ENCODE data around the gene SEMA3D. TPM values are rescaled to one million over a fixed set of nuclear protein-coding genes. Genes with fewer than 3 reads are reported as not detected.
A peak's percentile ranks its signal among the peaks of the same experiment; 100 is the strongest.
"Not testable (repeated sequence)": the region's sequence is repeated elsewhere in the genome, so short reads cannot be mapped to it uniquely, and the experiment has no call there.

SEMA3D gene
- total RNA-seq, 8 experiments from 2014 or later = 0.66 to 14.6 (median 3.0) TPM

DNA sequence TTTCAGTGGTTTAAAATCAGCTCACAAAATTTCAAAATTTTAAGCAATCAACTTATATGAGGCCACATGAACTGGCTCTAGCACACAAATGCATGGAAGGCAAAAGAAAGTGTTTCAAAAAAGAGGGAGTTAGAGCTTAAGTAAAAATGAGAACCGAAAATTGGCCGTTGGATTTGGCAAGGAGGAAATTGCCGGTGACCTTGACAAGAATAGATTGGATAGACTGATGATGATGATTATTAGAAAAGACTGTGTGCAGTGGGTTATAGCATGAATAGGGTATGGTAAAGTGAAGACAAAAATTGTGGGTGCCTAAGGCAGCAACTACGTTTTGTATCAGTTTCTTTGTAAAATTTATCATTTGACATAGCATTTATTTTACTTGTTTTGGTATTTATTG lies 175.7 kb downstream of the SEMA3D start:
- in situ Hi-C loops (cut with MboI; ENCODE audit: low pct_unique_long_range_greater_than_20kb in 2 of 9, low sequenced_read_pairs in 9 of 9, unreplicated experiment in 9 of 9) = loop anchor here in 7 of 9 experiments (25.0 kb wide), 6 partner anchors 249 to 1074 kb away; partner anchors contain the start of gene SEMA3A (in 1 of the 7)
- peaks cover 0 to 4% of the 10 kb centered on the region in 2 donors for H3K4me1 ChIP-seq (replicated peaks in 1 of 2)
- no peak overlapping the region for H3K27ac ChIP-seq
- no peak for ATAC-seq (replicated peaks in 6 of 8)
- H3K4me3 ChIP-seq = no peak overlapping the region
- WGBS, 10 experiments = 84 to 94% (median 92%) methylated on average over 2 to 4 of the region's 4 CpGs; no CpG with 5 or more reads in 1 of the 10 experiments

DNA sequence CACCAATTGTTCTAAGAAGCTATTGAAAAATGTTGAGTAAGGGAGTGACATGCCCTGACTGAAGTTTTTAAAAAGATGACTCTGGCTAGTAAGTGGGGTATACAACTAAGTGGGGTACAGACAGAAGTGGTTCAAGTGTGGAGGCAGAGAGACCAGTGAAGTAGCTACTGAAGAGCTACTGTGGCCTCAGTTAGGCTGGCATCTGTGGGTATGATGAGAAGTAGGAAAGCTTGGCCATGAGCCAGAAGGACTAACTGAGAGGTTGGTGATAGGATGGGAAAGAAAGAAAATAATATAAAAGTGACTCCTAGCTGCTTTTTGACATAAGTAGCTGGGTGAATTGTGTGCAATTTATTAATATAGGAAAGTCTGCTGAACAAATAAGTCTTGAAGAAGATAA lies 176.6 kb downstream of the SEMA3D start:
- no peak overlapping the region for H3K27ac ChIP-seq

DNA sequence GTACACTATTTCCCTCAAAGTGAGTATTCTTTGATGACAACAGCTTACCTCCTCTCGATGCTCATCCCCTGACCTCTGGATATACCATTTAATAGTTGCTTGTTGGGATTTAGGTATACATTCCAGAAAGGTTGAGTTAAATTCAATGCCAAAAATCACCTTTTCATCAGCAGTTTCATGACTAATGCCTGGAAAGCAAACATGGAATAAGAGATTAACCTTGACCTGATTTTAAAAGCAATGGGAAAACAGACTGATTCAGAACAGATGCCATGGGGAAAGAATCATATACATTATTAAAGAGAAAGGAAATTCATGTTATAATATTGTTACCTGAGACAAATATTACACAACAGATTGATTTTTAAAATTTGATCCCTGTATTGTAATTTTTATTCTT lies 180.1 kb downstream of the SEMA3D start:
- in situ Hi-C loops (cut with MboI; ENCODE audit: low pct_unique_long_range_greater_than_20kb in 2 of 9, low sequenced_read_pairs in 9 of 9, unreplicated experiment in 9 of 9) = loop anchor here in 7 of 9 experiments (25.0 kb wide), 6 partner anchors 244 to 1069 kb away; partner anchors contain the start of gene SEMA3A (in 1 of the 7)
- 14 to 100% (median 84%) methylated on average over 1 of the region's 1 CpG; no CpG with 5 or more reads in 2 of the 10 experiments for WGBS, 10 experiments
- Histone ChIP-seq H3K4me1 (replicated peaks in 1 of 2) (peaks cover 0 to 17% of the 10 kb centered on the region in 2 donors), H3K4me3 (no peak overlapping the region), H3K27ac (no peak overlapping the region)
- no peak for ATAC-seq (replicated peaks in 6 of 8)

More for the DNA sequence above, 176.6 kb downstream of the SEMA3D start:
- ATAC-seq (replicated peaks in 6 of 8) = no peak
- Histone ChIP-seq H3K4me3 (no peak overlapping the region), H3K4me1 (replicated peaks in 1 of 2) (peaks cover 0 to 4% of the 10 kb centered on the region in 2 donors)
- in situ Hi-C loops (cut with MboI; ENCODE audit: low pct_unique_long_range_greater_than_20kb in 2 of 9, low sequenced_read_pairs in 9 of 9, unreplicated experiment in 9 of 9) = loop anchor here in 7 of 9 experiments (25.0 kb wide), 6 partner anchors 248 to 1073 kb away; partner anchors contain the start of gene SEMA3A (in 1 of the 7)

DNA sequence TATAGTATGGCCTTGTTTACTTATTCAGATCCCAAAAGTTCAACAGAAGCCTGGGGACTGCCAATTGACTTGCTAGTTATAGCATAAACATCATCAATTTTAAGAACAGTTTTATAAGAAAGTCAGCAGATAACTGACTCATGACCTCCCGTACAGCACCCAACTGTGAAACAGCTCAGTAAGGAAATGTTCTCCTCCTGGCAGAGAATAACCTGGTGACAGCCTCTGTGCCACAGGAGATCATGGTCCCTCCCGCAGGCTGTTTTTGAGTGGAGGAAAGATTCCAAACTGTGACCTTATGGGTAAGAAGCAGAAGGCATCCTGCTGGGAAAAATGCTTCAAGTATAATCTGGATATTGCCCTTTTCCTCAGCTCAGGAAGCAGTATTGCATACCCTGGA lies 182.5 kb downstream of the SEMA3D start:
- 7 to 100% (median 80%) methylated on average over 1 to 2 of the region's 2 CpGs; no CpG with 5 or more reads in 1 of the 10 experiments for WGBS, 10 experiments
- peaks cover 0 to 27% of the 10 kb centered on the region in 2 donors for H3K4me1 ChIP-seq (replicated peaks in 1 of 2)
- ATAC-seq (replicated peaks in 6 of 8) = no peak
- no peak overlapping the region for H3K4me3 ChIP-seq
- in situ Hi-C loops (cut with MboI; ENCODE audit: low pct_unique_long_range_greater_than_20kb in 2 of 9, low sequenced_read_pairs in 9 of 9, unreplicated experiment in 9 of 9) = loop anchor here in 7 of 9 experiments (25.0 kb wide), 6 partner anchors 242 to 1067 kb away; partner anchors contain the start of gene SEMA3A (in 1 of the 7)
- H3K27ac ChIP-seq = no peak overlapping the region

DNA sequence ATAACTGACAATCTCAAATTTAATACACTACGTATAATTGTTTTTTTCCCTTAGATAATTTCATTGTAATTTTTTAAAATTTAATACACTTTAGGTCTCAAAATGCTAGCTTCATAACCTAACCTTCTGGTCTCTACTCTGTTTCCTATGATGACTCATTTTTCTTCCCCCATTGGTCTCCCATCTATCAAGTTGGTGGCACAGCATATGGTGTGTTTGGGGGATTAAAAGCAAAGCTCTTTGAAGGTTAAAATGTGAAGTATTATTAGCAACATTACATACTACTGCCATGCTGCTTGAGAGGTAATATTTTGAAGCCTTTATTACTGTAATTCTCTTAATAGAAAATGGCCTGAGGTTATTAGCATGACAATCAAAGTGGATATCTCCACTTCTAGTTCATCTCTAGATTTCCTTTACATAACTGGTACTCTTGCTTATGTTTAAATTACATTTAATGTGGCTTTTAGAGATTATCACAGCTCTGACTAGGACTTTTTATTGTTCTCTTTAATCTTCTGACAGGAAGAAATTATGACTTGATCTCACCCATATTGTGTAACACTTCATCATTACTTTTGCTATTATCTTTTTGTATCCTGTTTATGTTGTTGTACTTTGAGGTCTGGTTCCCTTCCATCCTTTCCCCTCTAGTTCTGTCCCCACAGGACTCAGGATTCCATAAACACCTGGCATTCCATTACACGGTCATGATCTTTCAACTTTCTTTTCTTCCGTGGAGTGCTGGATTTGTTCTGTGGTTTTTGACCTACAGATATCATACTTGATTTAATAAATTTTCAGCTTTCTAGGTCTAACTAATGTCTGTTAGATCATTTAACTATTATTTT lies 185.1 kb downstream of the SEMA3D start:
- ATAC-seq (replicated peaks in 6 of 8) = peak in 5 of 8 experiments; percentile 92 to 96 (median 94)
- Histone ChIP-seq H3K27ac (no peak overlapping the region), H3K4me1 (replicated peaks in 1 of 2) (peaks cover 0 to 23% of the 10 kb centered on the region in 2 donors), H3K4me3 (no peak overlapping the region)
- in situ Hi-C loops (cut with MboI; ENCODE audit: low pct_unique_long_range_greater_than_20kb in 2 of 9, low sequenced_read_pairs in 9 of 9, unreplicated experiment in 9 of 9) = loop anchor here in 7 of 9 experiments (25.0 kb wide), 6 partner anchors 239 to 1064 kb away; partner anchors contain the start of gene SEMA3A (in 1 of the 7)
- WGBS, 10 experiments = 59 to 100% (median 81%) methylated on average over 2 to 3 of the region's 3 CpGs

GRCh38 chr7:85000735-85001350 lies 186.0 kb downstream of the SEMA3D start:
- Histone ChIP-seq H3K4me3 (no peak overlapping the region), H3K27ac (no peak overlapping the region), H3K4me1 (replicated peaks in 1 of 2) (peaks cover 0 to 23% of the 10 kb centered on the region in 2 donors)
- in situ Hi-C loops (cut with MboI; ENCODE audit: low pct_unique_long_range_greater_than_20kb in 2 of 9, low sequenced_read_pairs in 9 of 9, unreplicated experiment in 9 of 9) = loop anchor here in 7 of 9 experiments (25.0 kb wide), 6 partner anchors 239 to 1064 kb away; partner anchors contain the start of gene SEMA3A (in 1 of the 7)
- ATAC-seq (replicated peaks in 6 of 8) = peak in 7 of 8 experiments; percentile 8 to 49 (median 39)
- WGBS, 10 experiments = 80 to 100% (median 82%) methylated on average over 1 of the region's 1 CpG; no CpG with 5 or more reads in 6 of the 10 experiments

DNA sequence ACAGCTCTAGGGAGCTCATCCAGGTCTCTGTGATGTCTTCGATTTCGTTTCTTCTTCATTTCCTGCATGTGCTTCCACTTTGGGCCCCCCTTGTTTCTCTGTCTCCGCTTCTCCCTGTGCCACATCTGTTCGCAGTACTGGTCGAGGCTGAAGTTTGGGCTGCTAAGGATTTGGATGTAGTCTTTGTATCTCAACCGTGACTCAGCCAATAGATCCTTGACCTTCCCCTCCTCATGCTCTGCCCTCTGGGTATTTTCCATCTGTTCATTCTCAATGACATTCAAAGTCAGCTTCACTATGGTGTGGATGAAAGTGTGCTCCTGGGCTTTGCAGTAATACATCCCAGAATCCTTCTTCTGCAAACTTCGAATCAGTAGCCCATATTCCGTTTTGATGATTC lies 187.4 kb downstream of the SEMA3D start:
- Histone ChIP-seq H3K27ac (no peak overlapping the region), H3K4me3 (no peak overlapping the region), H3K4me1 (replicated peaks in 1 of 2) (peaks cover 0 to 23% of the 10 kb centered on the region in 2 donors)
- in situ Hi-C loops (cut with MboI; ENCODE audit: low pct_unique_long_range_greater_than_20kb in 2 of 9, low sequenced_read_pairs in 9 of 9, unreplicated experiment in 9 of 9) = no loop called here
- WGBS, 10 experiments = 24 to 94% (median 87%) methylated on average over 1 to 8 of the region's 8 CpGs
- ATAC-seq (replicated peaks in 6 of 8) = no peak

DNA sequence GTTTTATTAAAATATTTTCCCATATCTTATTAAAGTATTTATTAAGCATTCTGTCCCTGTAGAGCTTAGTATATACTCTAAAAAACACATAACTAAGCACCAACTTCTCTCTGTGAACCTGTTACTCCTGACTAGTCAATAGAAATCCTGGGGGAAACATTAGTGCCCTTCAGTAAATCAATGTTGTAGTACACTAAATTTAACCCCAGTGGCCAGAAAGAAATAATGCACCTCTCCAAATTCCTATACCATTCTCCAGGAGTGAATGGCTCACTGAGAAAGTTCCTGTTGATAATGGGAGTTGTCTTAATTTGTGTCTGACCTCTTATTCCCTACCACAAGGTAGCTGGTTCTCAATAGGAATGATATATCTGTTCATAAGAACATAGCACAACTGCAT lies 188.2 kb downstream of the SEMA3D start:
- in situ Hi-C loops (cut with MboI; ENCODE audit: low pct_unique_long_range_greater_than_20kb in 2 of 9, low sequenced_read_pairs in 9 of 9, unreplicated experiment in 9 of 9) = no loop called here
- no peak for ATAC-seq (replicated peaks in 6 of 8)
- no peak overlapping the region for H3K4me3 ChIP-seq
- peaks cover 0 to 23% of the 10 kb centered on the region in 2 donors for H3K4me1 ChIP-seq (replicated peaks in 1 of 2)
- H3K27ac ChIP-seq = no peak overlapping the region

GRCh38 chr7:84997626-84998025 lies 189.2 kb downstream of the SEMA3D start:
- in situ Hi-C loops (cut with MboI; ENCODE audit: low pct_unique_long_range_greater_than_20kb in 2 of 9, low sequenced_read_pairs in 9 of 9, unreplicated experiment in 9 of 9) = no loop called here
- no peak for ATAC-seq (replicated peaks in 6 of 8)
- Histone ChIP-seq H3K27ac (no peak overlapping the region), H3K4me3 (no peak overlapping the region), H3K4me1 (replicated peaks in 1 of 2) (peaks cover 0 to 16% of the 10 kb centered on the region in 2 donors)
- WGBS, 10 experiments = 44 to 100% (median 67%) methylated on average over 1 to 2 of the region's 2 CpGs

GRCh38 chr7:84992954-84993353 lies 193.9 kb downstream of the SEMA3D start:
- ATAC-seq (replicated peaks in 6 of 8); in situ Hi-C loops (cut with MboI; ENCODE audit: low pct_unique_long_range_greater_than_20kb in 2 of 9, low sequenced_read_pairs in 9 of 9, unreplicated experiment in 9 of 9); H3K4me1 ChIP-seq (replicated peaks in 1 of 2); H3K4me3 ChIP-seq; H3K27ac ChIP-seq: not testable (repeated sequence)
- WGBS, 10 experiments = 73 to 100% (median 88%) methylated on average over 1 to 4 of the region's 9 CpGs; no CpG with 5 or more reads in 6 of the 10 experiments

GRCh38 chr7:84985073-84985784 lies 201.6 kb downstream of the SEMA3D start:
- WGBS, 10 experiments = 39 to 100% (median 93%) methylated on average over 1 to 2 of the region's 2 CpGs; no CpG with 5 or more reads in 1 of the 10 experiments
- in situ Hi-C loops (cut with MboI; ENCODE audit: low pct_unique_long_range_greater_than_20kb in 2 of 9, low sequenced_read_pairs in 9 of 9, unreplicated experiment in 9 of 9) = no loop called here
- no peak for ATAC-seq (replicated peaks in 6 of 8)
- no peak overlapping the region for H3K4me3 ChIP-seq
- no peaks in the 10 kb centered on the region for H3K4me1 ChIP-seq (replicated peaks in 1 of 2)
- H3K27ac ChIP-seq = no peak overlapping the region

GRCh38 chr7:84982199-84982598 lies 204.7 kb downstream of the SEMA3D start:
- no peak for ATAC-seq (replicated peaks in 6 of 8)
- H3K4me3 ChIP-seq = no peak overlapping the region
- in situ Hi-C loops (cut with MboI; ENCODE audit: low pct_unique_long_range_greater_than_20kb in 2 of 9, low sequenced_read_pairs in 9 of 9, unreplicated experiment in 9 of 9) = no loop called here
- H3K4me1 ChIP-seq (replicated peaks in 1 of 2) = no peaks in the 10 kb centered on the region
- H3K27ac ChIP-seq = no peak overlapping the region
